SK-N-MC (cell line): Measurements from ENCODE around the gene RGS6.

Experiments used
- DNase-seq: peaks from one replicate; pipeline ENCODE4 v3.0.0-alpha.2; 2011; ENCODE audit warnings: low read depth, low spot score
- H3K27ac ChIP-seq: fragments of 200-600 bp; sonication (generic); 2 replicates; pipeline ENCODE4 v1.5.1; 2016; ENCODE audit warnings: mixed run types
- H3K36me3 ChIP-seq: fragments of 200-600 bp; sonication (generic); 2 replicates; pipeline ENCODE4 v1.6.1; 2017; ENCODE audit warnings: antibody characterized with exemption, low read length, mixed read lengths; ENCODE audit not compliant: insufficient read depth
- H3K4me3 ChIP-seq: fragments of 200-600 bp; sonication (generic); 2 replicates; pipeline ENCODE4 v1.5.1; 2016
- H3K9ac ChIP-seq: fragments of 200-600 bp; sonication (generic); 2 replicates; pipeline ENCODE4 v1.8.0; 2017; ENCODE audit warnings: mixed run types, mixed read lengths; ENCODE audit not compliant: insufficient read length
- H3K9me3 ChIP-seq: fragments of 200-600 bp; sonication (generic); 2 replicates; pipeline ENCODE4 v1.6.1; 2017; ENCODE audit warnings: low read depth, mild to moderate bottlenecking, antibody characterized with exemption, low read length, moderate library complexity, mixed read lengths
- EZH2 ChIP-seq: fragments of 200-600 bp; sonication (generic); IDR thresholded peaks from one replicate; pipeline ENCODE4 v1.6.1; 2017; ENCODE audit warnings: antibody characterized with exemption
- FOXP2 ChIP-seq: optimal IDR thresholded peaks from 2 replicates; pipeline ENCODE3; 2011; ENCODE audit warnings: mild to moderate bottlenecking, moderate library complexity; ENCODE audit not compliant: insufficient read depth; ENCODE audit errors: extremely low read length, control extremely low read depth
- POLR2AphosphoS5 ChIP-seq: IDR thresholded peaks from 2 replicates; pipeline ENCODE4 v1.6.1; 2012; ENCODE audit warnings: mild to moderate bottlenecking, low read depth, low read length, borderline replicate concordance

RGS6 gene

GRCh38 chr14:72589652-72590051, 657.4 kb downstream of the RGS6 start:
- DNase-seq = no peak
- H3K9me3 ChIP-seq = no peaks in the 10 kb centered on the region
- no peak overlapping the region for H3K9ac ChIP-seq
- H3K4me3 ChIP-seq = no peak overlapping the region
- no peak for TF ChIP-seq EZH2
- no peak for TF ChIP-seq FOXP2
- TF ChIP-seq POLR2AphosphoS5 = no peak
- H3K27ac ChIP-seq = no peak overlapping the region
- H3K36me3 ChIP-seq = no peaks in the 10 kb centered on the region

GRCh38 chr14:72590577-72590976, 658.3 kb downstream of the RGS6 start:
- Histone ChIP-seq H3K27ac (no peak overlapping the region), H3K4me3 (no peak overlapping the region), H3K9ac (no peak overlapping the region), H3K9me3 (no peaks in the 10 kb centered on the region), H3K36me3 (no peaks in the 10 kb centered on the region)
- no peak for DNase-seq
- no peak for TF ChIP-seq POLR2AphosphoS5
- TF ChIP-seq EZH2 = no peak
- no peak for TF ChIP-seq FOXP2

GRCh38 chr14:72591391-72591790, 659.2 kb downstream of the RGS6 start:
- no peak overlapping the region for H3K27ac ChIP-seq
- no peak overlapping the region for H3K4me3 ChIP-seq
- TF ChIP-seq EZH2 = no peak
- H3K36me3 ChIP-seq = no peaks in the 10 kb centered on the region
- no peaks in the 10 kb centered on the region for H3K9me3 ChIP-seq
- DNase-seq = no peak
- no peak overlapping the region for H3K9ac ChIP-seq

GRCh38 chr14:72594099-72594901, 662.1 kb downstream of the RGS6 start:
- TF ChIP-seq EZH2 = no peak
- TF ChIP-seq FOXP2 = no peak
- no peak for TF ChIP-seq POLR2AphosphoS5
- Histone ChIP-seq H3K9me3 (no peaks in the 10 kb centered on the region), H3K27ac (no peak overlapping the region), H3K4me3 (no peak overlapping the region), H3K36me3 (no peaks in the 10 kb centered on the region), H3K9ac (no peak overlapping the region)
- DNase-seq = no peak

- no peak overlapping the region for H3K9ac ChIP-seq
- DNase-seq = no peak
- H3K4me3 ChIP-seq = no peak overlapping the region
Observed at GRCh38 chr14:72595152-72595862, 663.1 kb downstream of the RGS6 start.

GRCh38 chr14:72597252-72598233, 665.3 kb downstream of the RGS6 start:
- H3K9me3 ChIP-seq = no peaks in the 10 kb centered on the region
- no peak overlapping the region for H3K9ac ChIP-seq
- no peak overlapping the region for H3K27ac ChIP-seq
- no peaks in the 10 kb centered on the region for H3K36me3 ChIP-seq
- H3K4me3 ChIP-seq = no peak overlapping the region
- DNase-seq = no peak
- no peak for TF ChIP-seq FOXP2
- no peak for TF ChIP-seq POLR2AphosphoS5
- TF ChIP-seq EZH2 = no peak

More at GRCh38 chr14:72595152-72595862, 663.1 kb downstream of the RGS6 start:
- H3K9me3 ChIP-seq = no peaks in the 10 kb centered on the region
- no peak overlapping the region for H3K27ac ChIP-seq
- no peaks in the 10 kb centered on the region for H3K36me3 ChIP-seq
- TF ChIP-seq FOXP2 (no peak), EZH2 (no peak), POLR2AphosphoS5 (no peak)

GRCh38 chr14:72598306-72598705, 666.1 kb downstream of the RGS6 start:
- Histone ChIP-seq H3K36me3 (no peaks in the 10 kb centered on the region), H3K4me3 (no peak overlapping the region), H3K27ac (no peak overlapping the region), H3K9ac (no peak overlapping the region), H3K9me3 (no peaks in the 10 kb centered on the region)
- no peak for TF ChIP-seq EZH2
- no peak for TF ChIP-seq FOXP2
- no peak for TF ChIP-seq POLR2AphosphoS5
- no peak for DNase-seq
